ENCODE data around the gene AADACL2.

AADACL2 gene

DNA sequence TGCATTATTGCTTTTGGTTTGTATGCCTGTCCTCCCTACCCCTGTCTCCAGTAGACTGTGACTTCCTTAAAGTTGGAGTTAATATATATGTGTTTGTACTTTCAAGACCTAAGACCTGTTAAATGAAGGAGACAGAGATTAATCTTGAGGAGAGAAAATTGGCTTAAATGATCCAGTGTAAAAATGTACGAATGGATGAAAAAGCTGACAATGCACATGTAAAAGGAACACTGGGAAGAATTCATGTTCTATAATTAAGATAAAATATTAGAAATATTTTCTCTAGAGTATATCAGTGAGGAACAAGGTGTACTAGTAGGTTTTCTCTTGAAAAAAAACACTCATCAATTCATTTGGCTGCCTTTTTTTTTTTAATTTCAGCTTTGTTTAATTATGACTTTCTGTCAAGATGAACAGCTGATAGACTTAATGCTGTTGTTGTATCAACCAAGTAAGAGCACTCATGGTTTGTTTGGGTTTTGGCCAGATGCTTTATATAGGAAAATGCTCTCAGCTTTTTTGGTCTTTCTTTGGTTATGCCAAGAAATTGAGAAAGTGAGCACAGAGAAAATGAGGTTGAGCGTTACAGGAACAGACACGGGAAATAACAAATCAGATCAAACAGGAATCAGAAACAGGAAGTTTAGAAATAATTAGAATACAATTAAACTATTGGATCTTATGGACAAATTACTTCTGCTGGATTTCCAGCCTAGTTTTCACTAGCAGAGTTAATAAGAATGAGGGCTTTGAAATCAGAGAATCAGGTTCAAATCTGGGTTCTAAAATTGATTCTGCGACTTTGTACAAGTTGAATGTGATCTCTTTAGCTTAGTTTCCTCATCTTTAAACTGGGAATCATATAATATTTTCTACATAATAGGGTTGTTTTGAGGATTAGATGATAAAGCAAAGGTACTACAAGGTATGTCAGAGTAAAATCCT, 41.9 kb downstream of the AADACL2 start:
- TF ChIP-seq EP300 (IDR thresholded peaks at IDR 0.05; ENCODE audit: borderline replicate concordance) (no peak), CEBPB (IDR thresholded peaks at IDR 0.05) (no peak), TAF1 (IDR thresholded peaks at IDR 0.05; ENCODE audit: low read depth) (no peak), REST (IDR thresholded peaks at IDR 0.05; ENCODE audit: low read depth) (no peak), ZBTB7A (IDR thresholded peaks at IDR 0.05; ENCODE audit: low read depth) (no peak), RAD21 (IDR thresholded peaks at IDR 0.05; ENCODE audit: low read depth) (no peak), CREB1 (IDR thresholded peaks at IDR 0.05; ENCODE audit: low read depth) (no peak), YY1 (IDR thresholded peaks at IDR 0.05; ENCODE audit: low read depth) (no peak), TCF12 (IDR thresholded peaks at IDR 0.05; ENCODE audit: low read depth) (no peak), EGR1 (IDR thresholded peaks at IDR 0.05) (no peak), NFIC (IDR thresholded peaks at IDR 0.05) (no peak), TEAD4 (IDR thresholded peaks at IDR 0.05) (no peak), FOXM1 (IDR thresholded peaks at IDR 0.05; ENCODE audit: borderline replicate concordance, low read depth) (no peak), MAX (IDR thresholded peaks at IDR 0.05) (no peak)
- TF ChIP-seq, protein P1, sequence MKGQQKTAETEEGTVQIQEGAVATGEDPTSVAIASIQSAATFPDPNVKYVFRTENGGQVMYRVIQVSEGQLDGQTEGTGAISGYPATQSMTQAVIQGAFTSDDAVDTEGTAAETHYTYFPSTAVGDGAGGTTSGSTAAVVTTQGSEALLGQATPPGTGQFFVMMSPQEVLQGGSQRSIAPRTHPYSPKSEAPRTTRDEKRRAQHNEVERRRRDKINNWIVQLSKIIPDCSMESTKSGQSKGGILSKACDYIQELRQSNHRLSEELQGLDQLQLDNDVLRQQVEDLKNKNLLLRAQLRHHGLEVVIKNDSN (IDR thresholded peaks at IDR 0.05): no peak

DNA sequence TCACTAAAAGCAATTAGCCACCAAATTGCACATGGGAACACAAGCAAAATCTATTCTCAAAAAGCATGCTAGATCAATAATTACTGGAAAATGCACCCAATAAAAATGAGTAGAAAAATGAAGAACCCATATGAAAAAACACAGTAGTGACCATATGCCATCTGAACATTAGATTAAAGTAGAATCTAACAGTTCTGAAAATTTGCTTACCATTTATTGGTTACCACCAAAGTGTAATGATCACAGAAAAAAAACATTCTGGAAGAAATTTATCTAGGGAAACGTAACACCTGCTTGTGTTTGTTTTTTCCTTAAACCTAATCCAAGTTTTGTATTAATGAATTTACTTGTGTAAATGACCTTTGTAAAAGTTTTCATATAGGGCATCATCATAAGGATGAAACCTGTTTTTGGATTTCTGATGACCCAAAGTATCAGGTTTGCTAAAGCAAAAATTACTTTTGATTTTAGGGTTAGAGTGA, 42.6 kb downstream of the AADACL2 start:
- TF ChIP-seq TEAD4 (IDR thresholded peaks at IDR 0.05) (no peak), ZBTB7A (IDR thresholded peaks at IDR 0.05; ENCODE audit: low read depth) (no peak), CREB1 (IDR thresholded peaks at IDR 0.05; ENCODE audit: low read depth) (no peak), REST (IDR thresholded peaks at IDR 0.05; ENCODE audit: low read depth) (no peak)
- TF ChIP-seq, protein P1 (IDR thresholded peaks at IDR 0.05): no peak

- TF ChIP-seq RAD21 (IDR thresholded peaks at IDR 0.05; ENCODE audit: low read depth) (no peak), EGR1 (IDR thresholded peaks at IDR 0.05) (no peak), MAX (IDR thresholded peaks at IDR 0.05) (no peak), TEAD4 (IDR thresholded peaks at IDR 0.05) (no peak), NFIC (IDR thresholded peaks at IDR 0.05) (no peak), FOXM1 (IDR thresholded peaks at IDR 0.05; ENCODE audit: borderline replicate concordance, low read depth) (no peak), CEBPB (IDR thresholded peaks at IDR 0.05) (no peak), YY1 (IDR thresholded peaks at IDR 0.05; ENCODE audit: low read depth) (no peak), ZBTB7A (IDR thresholded peaks at IDR 0.05; ENCODE audit: low read depth) (no peak), REST (IDR thresholded peaks at IDR 0.05; ENCODE audit: low read depth) (no peak), EP300 (IDR thresholded peaks at IDR 0.05; ENCODE audit: borderline replicate concordance) (no peak), TCF12 (IDR thresholded peaks at IDR 0.05; ENCODE audit: low read depth) (no peak), CREB1 (IDR thresholded peaks at IDR 0.05; ENCODE audit: low read depth) (no peak), TAF1 (IDR thresholded peaks at IDR 0.05; ENCODE audit: low read depth) (no peak)
- TF ChIP-seq, protein P1 (IDR thresholded peaks at IDR 0.05): no peak
Measured at GRCh38 chr3:151777880-151778279, 44.2 kb downstream of the AADACL2 start.

All from Ishikawa (cell line).